HG02642 (cell line): ENCODE data around the gene CC2D2A.

Experiments
- ATAC-seq: cut with Tn5 transposase; IDR thresholded peaks from one replicate; pipeline ENCODE4 v1.9.1; 2021; ENCODE audit warnings: mild to moderate bottlenecking; ENCODE audit not compliant: unreplicated experiment, poor library complexity

The CC2D2A gene

DNA sequence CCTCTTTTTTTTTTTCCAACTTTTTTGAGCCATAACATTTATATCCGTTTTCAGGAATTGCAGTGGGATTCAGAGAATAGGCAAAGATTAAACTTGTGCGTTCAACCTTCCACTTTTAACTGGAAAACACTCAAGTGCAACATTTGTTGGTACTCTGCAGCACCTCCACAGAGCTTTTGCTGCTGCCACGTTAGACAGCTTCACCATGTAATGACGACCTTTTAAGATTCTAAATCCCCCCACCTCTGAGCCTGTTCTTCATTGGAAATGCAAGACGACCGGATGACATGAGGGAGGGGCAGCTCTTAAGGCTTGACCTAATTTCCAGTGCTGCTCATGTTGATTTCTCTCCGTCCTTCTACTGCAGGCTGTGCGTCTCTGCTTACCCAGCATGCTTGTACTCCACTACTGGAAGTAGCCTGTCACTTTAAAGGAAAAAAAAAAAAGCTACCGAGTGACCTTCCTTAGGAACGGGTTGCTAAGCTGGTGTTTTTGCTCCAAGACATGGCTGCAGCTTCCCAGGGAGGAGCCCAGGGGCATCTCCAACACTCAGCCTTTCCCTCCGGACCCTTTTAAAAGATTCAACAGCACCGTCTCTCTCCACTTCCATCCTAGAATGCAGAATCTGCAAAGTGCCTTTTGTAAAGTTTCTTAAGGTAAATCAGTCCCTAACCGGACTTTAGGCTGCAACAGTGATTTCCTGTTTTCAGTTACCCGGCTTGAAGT is at the start of gene CC2D2A:
CC2D2A (plus strand) TSS at position 481 of the 726 bp plus-strand sequence. CDS start 6,051 bp downstream, outside the sequence.
- ATAC-seq, result no peak

DNA sequence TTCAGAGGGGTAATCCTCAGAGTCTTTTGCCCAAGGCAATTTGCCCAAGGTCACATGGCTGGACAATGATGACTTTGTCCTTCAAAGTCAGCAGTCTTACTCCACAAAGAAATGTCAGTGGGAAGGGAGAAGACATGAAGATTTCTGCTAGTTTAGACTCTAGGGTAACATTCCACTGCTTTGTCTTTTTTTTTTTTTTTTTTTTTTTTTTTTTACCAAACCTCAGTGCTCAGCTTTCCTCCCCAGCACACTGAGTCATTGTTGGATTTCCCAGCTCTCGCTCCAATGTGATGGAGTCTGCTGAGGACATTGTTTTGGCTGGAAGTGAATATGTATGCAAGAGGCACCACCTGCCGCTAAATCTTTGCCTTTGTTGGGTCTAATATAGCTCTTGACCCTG is 49.0 kb upstream of the CC2D2A start:
- ATAC-seq, result no peak

DNA sequence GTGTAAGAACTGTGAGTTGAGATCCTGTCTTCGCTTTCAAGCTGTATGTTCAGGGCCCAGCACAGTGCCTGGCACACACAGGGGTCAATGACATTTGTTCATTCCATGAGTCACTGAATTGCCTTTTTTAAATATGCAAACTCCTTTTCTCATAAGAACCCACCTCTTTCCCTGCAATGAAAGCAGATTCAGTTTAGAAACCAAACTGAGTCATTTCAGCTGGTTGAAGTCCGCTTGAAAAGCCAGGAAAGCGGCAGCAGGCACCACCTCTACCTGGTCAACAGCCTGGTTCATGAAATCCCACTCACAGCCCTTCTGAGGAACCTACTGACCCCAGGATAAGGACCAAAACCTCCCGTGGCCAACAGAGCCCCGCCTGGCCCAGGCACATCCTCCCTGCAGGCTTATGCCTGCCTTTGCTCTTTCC is 46.4 kb upstream of the CC2D2A start:
- no peak for ATAC-seq

DNA sequence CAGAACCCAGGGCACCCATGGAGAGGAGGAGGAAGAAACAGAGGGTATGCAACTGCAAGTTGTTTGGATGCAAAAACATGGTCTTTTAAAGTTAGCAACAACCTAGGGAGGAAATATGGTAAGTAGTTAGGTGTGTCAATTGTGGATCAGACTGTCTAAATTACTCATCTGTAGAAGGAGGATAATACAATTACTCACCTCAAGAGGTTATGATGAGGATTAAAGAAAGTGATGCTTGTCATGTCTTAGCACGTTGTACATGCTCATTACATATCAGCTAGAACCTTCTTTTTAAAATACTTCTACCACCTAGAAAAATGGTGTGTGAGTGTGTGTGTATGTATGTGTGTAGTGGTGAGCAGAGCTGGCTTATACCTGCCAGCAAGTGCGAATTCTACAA is 44.2 kb upstream of the CC2D2A start:
- no peak for ATAC-seq

DNA sequence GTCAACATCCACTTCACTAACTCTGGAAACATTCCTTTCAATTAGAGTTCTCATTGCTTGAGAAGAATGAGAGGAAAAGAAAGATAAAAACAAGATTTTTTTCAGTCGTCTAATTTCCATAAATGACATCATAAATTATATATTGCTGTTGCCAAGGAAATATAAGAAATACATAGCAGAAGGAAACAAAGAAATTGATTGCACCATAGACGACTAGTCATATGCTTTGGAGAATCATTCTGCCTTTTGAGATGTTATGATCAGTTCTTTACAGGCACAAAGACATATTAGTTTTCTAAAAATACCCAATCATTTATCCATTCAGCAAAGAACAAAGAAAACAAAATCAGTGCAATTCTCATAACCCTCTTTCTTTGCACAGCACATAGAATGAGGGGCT is 42.5 kb upstream of the CC2D2A start:
- ATAC-seq, result no peak

DNA sequence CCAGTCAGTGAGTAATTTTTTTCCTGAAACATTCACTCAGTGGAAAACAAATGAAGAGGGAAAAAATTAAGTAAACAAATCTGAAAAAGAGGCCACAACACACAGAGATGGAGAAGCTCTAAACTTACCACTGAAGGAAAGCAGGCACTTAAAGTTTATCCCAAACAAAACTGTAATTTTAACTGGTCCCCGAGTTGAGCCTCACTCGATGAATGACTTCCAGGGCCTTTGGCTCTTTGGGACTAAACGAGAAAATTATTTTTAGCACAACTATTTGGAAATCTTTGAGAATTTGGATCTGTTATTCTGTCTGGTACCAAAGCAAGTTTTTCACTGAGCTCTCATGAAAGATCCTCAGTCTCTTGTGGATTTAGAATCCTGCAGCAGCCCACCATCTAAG is 42.0 kb upstream of the CC2D2A start, which contains the start of gene C1QTNF7:
C1QTNF7 (plus strand) TSS at position 333 of the 400 bp plus-strand sequence. CDS start 7,711 bp downstream, outside the sequence.
- ATAC-seq, result no peak

DNA sequence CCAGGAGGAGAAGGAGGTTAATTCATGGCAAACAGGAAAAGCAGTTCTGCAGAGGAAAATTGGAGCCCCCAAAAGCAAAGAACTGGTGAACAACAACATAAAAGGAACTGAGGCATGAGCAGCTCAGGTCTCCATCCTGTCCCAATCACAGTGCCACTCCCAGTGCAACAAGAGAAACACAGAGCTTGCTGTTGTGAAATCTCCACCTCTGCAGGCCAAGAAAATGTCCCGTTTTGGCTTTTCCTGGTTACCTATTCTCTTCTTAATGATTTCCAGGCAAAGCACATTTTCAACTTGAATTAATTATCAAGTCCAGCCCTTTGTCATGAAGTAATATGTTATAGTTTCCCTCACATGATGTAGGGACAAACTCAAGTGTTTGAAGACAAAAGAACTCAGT is 41.1 kb upstream of the CC2D2A start:
- no peak for ATAC-seq

DNA sequence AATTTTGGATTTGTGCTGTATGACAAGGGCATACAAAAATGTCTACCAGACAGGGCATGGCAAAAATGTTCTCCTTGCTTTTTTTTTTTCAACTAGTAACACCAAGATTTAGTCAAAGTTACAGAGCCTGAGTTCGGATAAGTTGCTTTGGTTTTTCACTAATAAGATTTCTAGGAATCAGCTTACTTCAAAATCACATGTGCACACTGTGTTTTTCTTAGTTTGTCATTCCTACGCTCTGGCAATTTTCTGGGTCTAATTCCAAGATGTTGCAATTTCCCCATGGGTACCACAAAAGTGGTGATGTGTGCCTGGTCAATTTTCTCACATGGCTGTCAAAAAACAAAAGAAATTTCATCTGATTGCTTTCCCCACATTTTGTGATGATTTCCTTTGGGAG is 35.6 kb upstream of the CC2D2A start:
- ATAC-seq, result no peak

DNA sequence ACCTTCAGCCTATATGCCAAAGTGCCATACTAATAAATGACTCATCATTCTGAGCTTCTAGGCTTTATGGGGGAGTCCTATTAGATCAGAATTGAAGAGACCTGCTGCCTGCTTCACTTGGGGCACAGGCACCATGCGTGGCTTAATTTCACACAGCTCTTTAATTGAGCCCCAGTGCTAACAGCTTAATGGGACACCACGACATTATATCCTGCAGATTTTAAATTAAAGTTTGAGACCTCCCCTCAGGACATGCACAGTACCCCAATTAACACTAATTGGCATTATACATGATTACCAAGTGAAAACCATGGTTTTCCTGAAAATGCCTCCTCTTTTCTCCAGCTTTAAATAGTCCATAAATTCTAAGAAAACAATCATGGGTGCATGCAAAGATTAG is 35.0 kb upstream of the CC2D2A start:
- no peak for ATAC-seq

DNA sequence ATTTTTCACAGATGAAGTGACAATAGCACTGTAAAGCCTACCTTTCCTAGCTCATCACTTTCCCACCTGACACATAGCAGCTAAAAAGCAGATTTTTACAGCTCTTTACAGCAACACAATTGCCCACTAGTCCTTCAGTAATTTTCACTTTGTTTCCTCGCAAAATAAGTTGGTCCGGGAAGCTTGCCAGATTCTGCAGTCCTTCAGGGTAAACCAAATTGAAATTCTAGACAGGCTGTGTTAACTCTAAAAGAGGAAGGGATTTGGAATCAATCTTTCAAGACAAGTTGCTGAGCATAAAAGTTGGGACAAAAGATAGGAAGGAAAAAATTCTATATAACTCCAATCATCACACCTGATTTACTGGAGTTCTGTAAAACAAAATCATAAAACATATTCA is 33.2 kb upstream of the CC2D2A start:
- ATAC-seq, result no peak

DNA sequence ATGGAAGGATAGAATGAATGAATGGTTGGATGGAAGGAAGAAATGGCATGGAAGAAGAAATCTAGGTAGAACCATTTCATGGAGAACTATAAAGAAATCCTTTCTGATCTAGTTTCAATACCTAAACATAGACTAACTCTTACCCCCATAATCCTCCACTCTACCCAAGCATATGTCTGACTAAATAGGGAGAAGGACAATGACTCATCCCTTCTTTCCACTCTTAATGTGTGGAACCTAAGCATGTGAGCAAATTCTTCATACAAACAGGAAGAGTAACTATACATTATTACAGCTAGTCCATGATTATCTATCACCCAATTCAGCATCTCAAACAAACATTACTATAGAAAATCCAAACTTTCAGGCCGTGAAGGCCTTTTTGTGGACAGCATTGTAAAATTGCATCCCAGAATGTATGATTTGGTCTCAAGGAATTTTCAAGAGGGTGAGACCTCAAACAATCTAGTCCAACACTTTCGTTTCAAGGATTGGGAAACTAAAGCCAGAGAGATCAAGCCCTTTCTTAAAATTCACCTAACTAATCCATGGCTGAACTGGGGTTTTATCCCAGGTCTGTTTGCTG is 30.6 kb upstream of the CC2D2A start:
- ATAC-seq, result no peak

DNA sequence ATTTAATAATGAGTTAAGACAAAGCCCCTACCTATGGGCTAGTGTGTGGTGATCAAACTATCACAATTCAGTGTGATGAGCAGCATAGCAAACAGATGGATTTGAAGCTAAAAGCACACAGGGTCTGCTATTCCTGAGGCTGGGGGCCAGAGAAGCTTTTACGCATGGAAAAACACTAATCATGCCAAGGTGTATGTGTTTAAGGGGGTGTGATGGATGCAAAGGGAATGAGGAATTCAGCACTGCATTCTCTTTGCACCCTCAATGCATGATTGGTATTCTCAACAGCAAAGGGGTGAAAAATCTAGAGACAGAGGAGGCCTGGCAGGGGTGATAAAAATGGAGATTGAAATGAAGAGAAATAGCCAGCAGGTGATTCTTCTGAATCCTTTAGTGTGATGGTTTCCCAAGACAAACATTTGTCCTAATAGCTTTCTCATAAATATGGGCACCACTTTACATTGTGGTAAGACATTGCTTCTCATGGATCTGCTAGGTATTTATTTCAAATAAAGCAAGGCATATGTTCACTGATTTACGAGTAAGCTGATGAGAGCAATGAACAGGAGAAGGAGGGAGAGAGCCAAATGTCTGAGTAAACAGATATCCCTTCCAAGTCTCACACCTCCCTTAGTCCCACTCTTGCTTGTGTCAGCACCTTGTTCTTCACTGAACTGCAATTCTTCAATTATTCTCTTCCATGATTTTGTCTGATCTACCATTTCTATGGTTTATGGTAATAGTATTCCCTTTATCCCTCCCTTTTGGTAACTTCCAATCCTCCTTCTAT is 26.1 kb upstream of the CC2D2A start:
- no peak for ATAC-seq

DNA sequence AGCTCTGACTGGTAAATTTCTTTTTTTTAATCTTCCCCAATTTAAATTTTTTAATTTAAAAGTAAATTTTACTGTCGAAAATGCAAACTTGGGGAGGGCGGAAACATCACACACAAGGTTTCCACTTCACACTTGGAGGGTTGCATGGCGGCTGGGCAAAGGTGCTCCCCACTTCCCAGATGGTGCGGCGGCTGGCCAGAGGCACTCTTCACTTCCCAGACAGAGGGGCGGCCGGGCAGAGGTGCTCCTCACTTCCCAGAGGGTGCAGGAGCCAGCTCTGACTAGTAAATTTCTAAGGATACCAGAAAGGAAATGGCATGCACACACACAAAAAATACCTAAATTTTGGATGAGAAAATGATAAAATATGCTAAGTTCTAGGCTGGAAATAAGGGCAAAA is 25.4 kb upstream of the CC2D2A start:
- no peak for ATAC-seq

DNA sequence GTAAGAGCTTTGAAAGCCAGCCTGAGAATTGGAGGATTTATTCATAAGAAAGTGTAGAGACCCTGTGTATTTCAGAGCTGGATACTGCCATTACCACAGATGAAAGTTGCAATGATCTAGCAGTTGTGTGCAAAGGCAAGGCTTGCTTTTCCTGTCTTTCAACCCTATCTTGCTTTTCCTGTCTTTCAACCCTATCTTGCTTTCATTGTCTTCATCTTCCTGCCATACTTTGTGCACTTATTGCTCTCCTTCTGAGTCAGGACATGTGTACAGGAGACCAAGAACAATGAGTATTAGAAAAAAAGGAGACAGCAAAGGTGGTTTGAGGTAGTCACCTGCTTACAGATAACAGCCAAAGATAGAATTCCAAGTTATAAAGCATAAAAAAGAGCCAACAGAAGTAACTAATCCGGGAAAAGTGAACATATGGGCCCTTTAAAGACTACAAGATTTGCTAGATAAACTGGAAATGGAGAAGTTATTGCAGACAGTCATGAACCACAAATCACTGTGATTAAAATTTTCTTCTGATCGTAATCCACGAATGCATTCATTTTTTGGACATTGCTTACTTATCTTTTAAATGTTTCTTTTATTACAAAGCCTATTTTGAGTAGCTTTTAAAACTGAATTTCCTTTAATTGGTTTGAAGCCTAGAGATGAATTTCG is 24.7 kb upstream of the CC2D2A start:
- no peak for ATAC-seq

DNA sequence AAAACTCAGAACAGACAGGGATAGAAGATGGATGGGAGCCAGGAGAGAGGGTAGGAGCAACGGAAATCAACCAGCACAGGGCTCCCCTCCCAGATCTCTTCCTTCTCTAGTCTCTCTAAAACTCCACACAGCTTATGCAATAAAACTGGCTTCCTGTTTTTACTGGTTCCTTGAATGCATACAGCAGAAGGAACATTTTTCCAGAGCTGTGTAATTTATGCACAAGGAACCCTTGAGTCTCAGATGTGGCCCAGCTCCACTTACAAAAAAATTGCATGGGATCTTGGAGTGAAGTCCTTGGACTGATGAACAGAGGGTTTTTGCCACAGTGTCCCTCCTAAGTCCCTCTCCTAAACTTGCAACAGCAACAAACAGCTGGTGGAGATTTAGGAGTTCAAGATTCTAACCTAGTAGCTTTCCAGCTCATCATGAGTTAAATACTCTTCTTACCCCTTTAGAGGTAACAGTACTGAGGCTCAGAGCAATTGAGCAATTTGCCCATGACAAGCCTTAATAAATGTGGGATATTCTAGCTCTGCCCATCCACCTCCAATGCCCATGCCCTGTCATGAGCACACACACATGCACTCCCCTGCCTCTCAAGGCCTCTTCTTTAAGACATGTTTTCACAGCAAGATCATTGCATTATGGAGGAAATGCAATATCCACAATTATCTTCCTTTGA is 18.4 kb upstream of the CC2D2A start:
- ATAC-seq, result no peak

DNA sequence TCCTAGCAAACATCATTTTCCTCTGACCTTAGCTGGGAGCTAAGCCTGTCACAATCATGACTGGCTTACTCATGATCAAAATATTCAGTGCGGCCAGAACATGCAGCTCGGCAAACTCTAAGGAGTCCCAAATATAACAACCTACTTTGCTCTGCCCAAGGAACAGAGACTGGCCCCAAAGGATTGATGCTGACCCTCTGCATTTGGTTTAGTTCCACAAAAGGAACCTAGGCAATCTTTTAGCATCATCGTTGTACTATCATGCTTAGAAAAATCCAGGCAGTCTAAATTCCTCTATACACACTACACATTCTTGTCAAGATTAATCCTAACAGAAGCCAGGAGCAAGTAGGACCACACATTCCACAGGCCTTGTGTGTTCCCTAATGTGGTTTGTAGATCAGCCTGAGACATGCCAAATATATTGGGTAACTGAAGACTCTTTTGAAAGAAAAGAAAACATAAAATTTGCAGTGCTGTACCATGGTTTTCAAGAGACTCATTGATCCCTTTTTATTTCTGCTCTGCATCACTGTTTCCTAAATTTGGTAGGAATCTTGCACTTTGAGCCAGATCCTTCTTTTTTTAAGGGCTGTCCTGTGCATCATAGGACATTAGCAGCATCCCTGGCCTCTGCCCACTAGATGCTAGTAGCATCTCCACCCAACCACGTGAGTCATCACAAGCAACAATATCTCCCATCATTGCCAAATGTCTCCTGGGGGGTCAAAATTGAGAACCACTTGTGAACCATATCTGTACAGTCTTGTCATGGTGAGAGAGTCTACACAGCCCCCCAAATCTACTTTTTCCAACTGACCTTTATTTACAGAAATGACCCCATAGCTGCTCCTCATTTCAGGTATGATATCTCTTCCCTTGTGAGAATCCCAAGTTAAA is 17.6 kb upstream of the CC2D2A start:
- ATAC-seq, result no peak

DNA sequence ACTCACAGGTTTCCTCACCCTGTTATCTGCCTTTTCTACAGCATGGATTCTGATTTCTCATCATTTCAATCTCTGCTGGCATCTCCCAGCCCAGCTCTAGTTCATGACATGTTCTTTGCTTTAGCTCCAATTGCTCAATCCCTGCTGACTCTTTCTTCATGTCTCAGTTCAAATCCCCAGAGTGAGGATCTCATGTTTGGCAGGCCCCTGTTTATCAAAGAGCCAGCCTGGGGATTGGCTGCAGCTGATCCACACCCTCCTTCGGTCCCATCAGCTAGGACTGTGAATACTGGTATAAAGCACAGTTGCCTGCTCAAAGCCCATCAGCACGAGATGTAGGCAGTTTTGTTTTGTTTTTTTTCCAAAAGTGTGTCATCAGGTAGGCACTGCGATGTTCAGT is 14.4 kb upstream of the CC2D2A start:
- ATAC-seq, result no peak

DNA sequence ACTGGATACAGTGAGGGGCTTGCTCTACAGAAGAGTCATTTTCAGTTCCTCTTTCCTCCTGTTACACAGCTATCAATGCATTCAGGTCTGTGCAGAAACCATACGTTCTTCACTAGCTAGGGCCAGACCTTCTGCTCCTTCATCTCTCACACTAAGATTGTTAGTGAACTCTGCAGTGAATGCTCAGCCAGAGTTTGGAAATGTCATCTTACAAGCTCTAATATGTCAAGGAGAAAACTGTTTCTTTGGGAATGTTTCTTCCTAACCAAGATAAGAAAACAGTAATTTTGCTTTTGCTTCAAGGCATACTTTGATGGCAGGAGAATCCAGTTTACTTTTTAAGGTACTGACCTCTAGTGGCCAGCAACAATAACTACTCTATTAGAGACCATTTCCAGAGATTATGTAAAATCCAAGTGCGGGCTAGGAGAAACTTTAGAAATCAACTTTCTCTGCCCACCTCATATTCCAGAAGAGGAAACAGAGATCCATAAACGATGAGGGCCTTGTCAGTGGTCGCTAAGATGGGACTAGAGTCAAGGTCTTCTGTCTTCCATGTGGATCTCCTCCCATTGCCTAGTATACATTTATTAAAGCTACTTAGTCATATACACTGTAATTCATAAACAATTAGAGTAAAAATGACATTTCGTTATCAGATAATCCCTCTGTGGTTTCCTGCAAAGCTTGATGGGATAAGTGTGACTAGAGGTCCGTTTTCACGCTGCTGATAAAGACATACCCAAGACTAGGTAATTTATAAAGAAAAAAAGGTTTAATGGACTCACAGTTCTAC is 12.1 kb upstream of the CC2D2A start:
- peak; percentile 89 for ATAC-seq
